DMS79 treated with DMSO at 0.1 percent for 48 hours (cell line): ENCODE data around the gene CACNB2.
"Not testable (repeated sequence)": the region's sequence is repeated elsewhere in the genome, so short reads cannot be mapped to it uniquely, and the experiment has no call there.

Source experiments
- DNase-seq: peaks from one replicate; lab custom pipeline; 2025; lab: John Stamatoyannopoulos, UW

The CACNB2 gene

GRCh38 chr10:18570386-18570785, 430.2 kb downstream of the CACNB2 start:
- DNase-seq = not testable (repeated sequence)

GRCh38 chr10:18571076-18571475, 430.9 kb downstream of the CACNB2 start:
- no peak for DNase-seq

GRCh38 chr10:18571780-18572179, 431.6 kb downstream of the CACNB2 start:
- no peak for DNase-seq

DNA sequence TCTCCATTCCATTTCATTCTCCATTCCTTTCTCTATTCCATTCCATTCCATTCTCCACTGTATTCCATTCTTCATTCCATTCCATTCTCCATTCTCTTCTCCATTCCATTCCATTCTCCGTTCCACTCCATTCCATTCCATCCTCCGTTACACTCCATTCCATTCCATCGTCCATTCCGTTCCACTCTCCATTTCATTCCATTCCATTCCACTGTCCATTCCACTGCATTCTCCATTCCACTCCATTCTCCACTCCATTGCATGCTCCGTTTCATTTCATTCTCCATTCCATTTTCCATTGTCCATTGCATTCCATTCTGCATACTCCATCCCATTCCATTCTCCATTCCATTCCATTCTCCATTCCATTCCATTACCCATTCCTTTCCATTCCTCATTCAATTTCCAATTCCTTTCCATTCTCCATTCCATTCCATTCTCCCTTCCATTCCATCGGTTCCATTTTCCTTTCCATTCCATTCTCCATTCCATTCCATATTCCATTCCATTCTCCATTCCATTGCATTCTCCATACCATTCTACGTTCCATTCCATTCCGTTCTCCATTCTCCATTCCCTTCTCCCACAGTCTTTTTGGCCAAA, 432.8 kb downstream of the CACNB2 start:
- no peak for DNase-seq

DNA sequence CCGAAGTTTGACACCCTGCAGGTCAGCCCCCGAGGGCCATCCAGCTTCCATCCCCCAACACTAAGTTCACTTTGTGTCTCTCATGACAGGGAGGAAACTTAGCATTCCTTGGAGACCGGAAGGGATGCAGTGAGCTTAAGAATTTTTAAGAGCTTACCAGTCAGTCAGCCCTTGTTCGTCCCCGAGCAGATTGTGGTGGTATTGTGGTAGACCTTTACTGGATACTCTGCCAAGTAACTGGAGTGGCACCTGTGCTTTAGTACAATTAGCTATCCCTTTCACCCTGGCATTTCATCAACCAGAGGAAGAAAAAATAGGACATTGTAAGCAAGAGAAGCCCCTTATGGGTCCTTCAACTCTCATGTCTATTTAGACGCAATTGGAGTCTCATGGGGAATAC, 436.4 kb downstream of the CACNB2 start:
- no peak for DNase-seq

GRCh38 chr10:18577823-18578685, 437.8 kb downstream of the CACNB2 start:
- no peak for DNase-seq

DNA sequence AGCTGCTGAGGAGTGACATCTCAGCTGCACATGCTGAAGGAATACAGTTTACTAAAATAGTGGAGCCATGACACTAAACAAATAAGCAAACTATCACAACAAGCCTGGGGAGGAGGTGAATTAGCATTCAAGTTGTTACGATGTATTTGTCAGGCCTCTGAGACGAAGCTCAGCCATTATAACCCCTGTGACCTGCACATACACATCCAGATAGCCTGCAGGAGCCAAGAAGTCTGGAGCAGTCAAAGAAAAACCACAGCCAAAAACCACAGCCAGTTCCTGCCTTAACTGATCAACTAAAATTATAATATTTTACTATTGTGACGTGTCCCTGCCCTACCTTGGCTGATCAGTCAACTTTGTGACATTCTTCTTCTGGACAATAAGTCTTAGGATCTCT, 442.6 kb downstream of the CACNB2 start:
- no peak for DNase-seq

DNA sequence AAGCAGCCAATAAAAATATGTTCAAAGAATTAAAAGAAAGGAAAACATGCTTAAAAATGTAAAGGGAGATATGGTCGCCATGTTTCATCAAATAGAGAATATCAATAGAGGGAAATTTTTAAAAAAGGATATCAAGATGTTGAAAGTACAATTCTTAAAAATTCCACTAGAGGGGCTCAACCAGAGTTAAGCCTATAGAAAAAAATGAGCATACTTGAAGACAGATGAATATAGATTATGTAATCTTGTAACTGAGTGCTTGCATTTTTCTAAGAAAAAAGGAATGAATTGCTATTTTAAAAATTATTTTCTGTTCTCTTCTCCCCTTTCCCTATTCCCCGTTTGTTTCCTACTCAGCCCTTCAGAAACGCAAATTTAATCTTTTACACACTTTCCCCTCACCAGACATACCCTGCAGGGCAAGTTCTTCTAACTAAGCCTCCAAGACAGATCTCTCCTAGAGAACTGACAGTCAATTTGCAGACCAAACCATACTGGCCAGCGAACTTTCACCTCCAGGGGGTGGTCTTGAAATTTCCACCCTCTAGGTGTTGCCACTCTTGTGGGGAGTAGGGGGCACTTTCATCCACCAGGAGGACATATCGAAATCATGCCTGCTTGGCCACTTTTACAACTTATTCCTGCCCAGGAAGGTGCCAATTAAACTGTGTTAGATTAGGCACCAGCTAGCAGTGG, 443.5 kb downstream of the CACNB2 start:
- no peak for DNase-seq

DNA sequence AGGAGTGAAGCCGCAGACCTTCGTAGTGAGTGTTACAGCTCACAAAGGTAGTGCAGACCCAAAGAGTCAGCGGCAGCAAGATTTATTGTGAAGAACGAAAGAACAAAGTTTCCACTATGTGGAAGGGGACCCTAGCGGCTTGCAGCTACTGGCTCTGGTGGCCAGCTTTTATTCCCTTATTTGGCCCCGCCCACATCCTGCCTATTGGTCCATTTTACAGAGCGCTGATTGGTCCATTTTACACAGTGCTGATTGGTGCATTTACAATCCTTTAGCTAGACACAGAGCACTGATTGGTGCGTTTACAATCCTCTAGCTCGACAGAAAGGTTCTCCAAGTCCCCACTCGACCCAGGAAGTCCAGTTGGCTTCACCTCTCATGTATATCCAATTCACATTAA, 446.4 kb downstream of the CACNB2 start:
- DNase-seq = not testable (repeated sequence)

GRCh38 chr10:18591141-18591540, 450.9 kb downstream of the CACNB2 start:
- not testable (repeated sequence) for DNase-seq
